IMR-90 (cell line): ENCODE measurements around the gene SRGAP3. TPM values are rescaled to one million over a fixed set of nuclear protein-coding genes. Genes with fewer than 3 reads are reported as not detected.
A peak's percentile ranks its signal among the peaks of the same experiment; 100 is the strongest.

ENCODE experiments used
- ATAC-seq: fragments of 200-7000 bp; cut with Tn5 transposase; 2 replicates; pipeline ENCODE4 v1.9.1; 2020; ENCODE audit warnings: low read depth, mild to moderate bottlenecking, moderate library complexity
- BruUV-seq: library from RNA; stranded (reverse); fragments of 400-500 nt; replicated peaks from 2 replicates; lab custom pipeline; 2021; lab: Mats Ljungman, UMichigan
- CTCF ChIA-PET: fragments of 300-600 bp; formaldehyde crosslinking; extraction: SDS; loops from one replicate; lab custom pipeline; 2021; ENCODE audit warnings: antibody characterized with exemption; lab: Yijun Ruan, JAX
- POLR2A ChIA-PET: fragments of 300-600 bp; sonication (Branson Sonifier 250); formaldehyde crosslinking; loops from one replicate; lab custom pipeline; 2022; ENCODE audit warnings: antibody characterized with exemption; ENCODE audit not compliant: unreplicated experiment; lab: Charles Lee
- DNase-seq: peaks from one replicate; pipeline ENCODE4 v3.0.0; 2013
- H2AFZ ChIP-seq: replicated peaks from 2 replicates; pipeline ENCODE3; 2013; ENCODE audit warnings: low read length, mild to moderate bottlenecking; ENCODE audit not compliant: poor library complexity
- H2AK5ac ChIP-seq: 2 replicates; pipeline ENCODE4 v1.6.1; 2013; ENCODE audit warnings: low read depth, low read length, inconsistent platforms
- H2AK9ac ChIP-seq: replicated peaks from 2 replicates; pipeline ENCODE3; 2013; ENCODE audit warnings: mild to moderate bottlenecking, low read depth, low read length, moderate library complexity; ENCODE audit not compliant: poor library complexity
- H2BK120ac ChIP-seq: 2 replicates; pipeline ENCODE4 v1.6.1; 2013; ENCODE audit warnings: low read depth, low read length, inconsistent platforms
- H2BK15ac ChIP-seq: 3 replicates; pipeline ENCODE4 v1.6.1; 2013; ENCODE audit warnings: low read depth, low read length, inconsistent platforms
- H2BK20ac ChIP-seq: 2 replicates; pipeline ENCODE4 v1.6.1; 2013; ENCODE audit warnings: low read depth, mild to moderate bottlenecking, inconsistent platforms, low read length, moderate library complexity
- H2BK5ac ChIP-seq: 2 replicates; pipeline ENCODE4 v1.6.1; 2013; ENCODE audit warnings: mild to moderate bottlenecking, low read depth, low read length, inconsistent platforms; ENCODE audit not compliant: poor library complexity, severe bottlenecking
- H3K14ac ChIP-seq: replicated peaks from 2 replicates; pipeline ENCODE4 v1.6.1; 2013; ENCODE audit warnings: low read depth, low read length, inconsistent platforms
- H3K18ac ChIP-seq: 2 replicates; pipeline ENCODE4 v1.6.1; 2013; ENCODE audit warnings: low read depth, low read length, control low read depth
- H3K23ac ChIP-seq: 2 replicates; pipeline ENCODE4 v1.6.1; 2013; ENCODE audit warnings: low read depth, low read length, inconsistent platforms
- H3K27ac ChIP-seq: 2 replicates; pipeline ENCODE4 v1.5.1; 2013; ENCODE audit warnings: mild to moderate bottlenecking, control low read depth, low read length; ENCODE audit not compliant: insufficient read depth
- H3K27me3 ChIP-seq: 2 replicates; pipeline ENCODE4 v1.6.1; 2013; ENCODE audit warnings: low read length; ENCODE audit not compliant: control insufficient read depth, insufficient read depth
- H3K36me3 ChIP-seq: 2 replicates; pipeline ENCODE4 v1.6.1; 2013; ENCODE audit warnings: low read length, mixed read lengths; ENCODE audit not compliant: control insufficient read depth, insufficient read depth
- H3K4ac ChIP-seq: 2 replicates; pipeline ENCODE4 v1.6.1; 2013; ENCODE audit warnings: low read depth, low read length, inconsistent platforms
- H3K4me1 ChIP-seq: 2 replicates; pipeline ENCODE4 v1.6.1; 2013; ENCODE audit warnings: low read length, mixed read lengths; ENCODE audit not compliant: control insufficient read depth, insufficient read depth
- H3K4me2 ChIP-seq: 2 replicates; pipeline ENCODE4 v1.6.1; 2013; ENCODE audit warnings: low read depth, mild to moderate bottlenecking, control low read depth, low read length, moderate library complexity
- H3K4me3 ChIP-seq: 2 replicates; pipeline ENCODE4 v1.5.1; 2013; ENCODE audit warnings: low read depth, mild to moderate bottlenecking, control low read depth, low read length, moderate library complexity; ENCODE audit not compliant: insufficient read depth
- H3K56ac ChIP-seq: 2 replicates; pipeline ENCODE4 v1.6.1; 2013; ENCODE audit warnings: low read length, inconsistent platforms; ENCODE audit not compliant: insufficient read depth; ENCODE audit errors: extremely low read depth
- H3K79me1 ChIP-seq, 2 experiments: 2 replicates each; pipeline ENCODE4 v1.6.1; 2013; ENCODE audit warnings: low read length in 2 of 2, inconsistent platforms in 1 of 2, low read depth in 1 of 2
- H3K9ac ChIP-seq: 2 replicates; pipeline ENCODE4 v1.6.1; 2013; ENCODE audit warnings: low read depth, low read length, control low read depth
- H3K9me1 ChIP-seq: 2 replicates; pipeline ENCODE4 v1.6.1; 2013; ENCODE audit warnings: low read length, inconsistent platforms; ENCODE audit not compliant: insufficient read depth
- H3K9me3 ChIP-seq: 2 replicates; pipeline ENCODE4 v1.6.1; 2013; ENCODE audit warnings: low read length; ENCODE audit not compliant: control insufficient read depth, insufficient read depth
- H4K20me1 ChIP-seq: 2 replicates; pipeline ENCODE4 v1.6.1; 2013; ENCODE audit warnings: low read length, inconsistent platforms; ENCODE audit not compliant: insufficient read depth
- H4K5ac ChIP-seq: 2 replicates; pipeline ENCODE4 v1.6.1; 2013; ENCODE audit warnings: mild to moderate bottlenecking, low read depth, low read length, control low read depth
- H4K8ac ChIP-seq, 2 experiments: 2 replicates each; pipeline ENCODE4 v1.6.1; 2013; ENCODE audit warnings: low read depth in 2 of 2, low read length in 2 of 2, control low read depth in 1 of 2, inconsistent platforms in 1 of 2
- H4K91ac ChIP-seq: 2 replicates; pipeline ENCODE4 v1.6.1; 2013; ENCODE audit warnings: low read depth, low read length, inconsistent platforms; ENCODE audit not compliant: insufficient read depth
- BHLHE40 ChIP-seq: fragments of 150-350 bp; IDR thresholded peaks from 2 replicates; pipeline ENCODE4 v1.6.1; 2016; ENCODE audit warnings: mild to moderate bottlenecking, low read depth, low read length
- CEBPB ChIP-seq: IDR thresholded peaks from 2 replicates; pipeline ENCODE4 v1.6.1; 2012; ENCODE audit warnings: low read depth, low read length, improper control_type of control experiment
- CHD1 ChIP-seq: IDR thresholded peaks from 2 replicates; pipeline ENCODE4 v1.6.1; 2012; ENCODE audit warnings: low read depth, low read length, improper control_type of control experiment
- CTCF ChIP-seq: conservative IDR thresholded peaks from 2 replicates; pipeline ENCODE4 v1.5.1; 2012; ENCODE audit warnings: mild to moderate bottlenecking, low read depth, low read length, improper control_type of control experiment
- ELK1 ChIP-seq: fragments of 150-350 bp; IDR thresholded peaks from 2 replicates; pipeline ENCODE4 v1.6.1; 2016; ENCODE audit warnings: low read depth, mild to moderate bottlenecking, low read length, moderate library complexity, borderline replicate concordance
- FOS ChIP-seq: fragments of 150-350 bp; IDR thresholded peaks from 2 replicates; pipeline ENCODE4 v1.6.1; 2016; ENCODE audit warnings: low read depth, low read length
- MAFK ChIP-seq: IDR thresholded peaks from 2 replicates; pipeline ENCODE4 v1.6.1; 2012; ENCODE audit warnings: low read depth, low read length, improper control_type of control experiment
- MAZ ChIP-seq: IDR thresholded peaks from 2 replicates; pipeline ENCODE4 v1.6.1; 2012; ENCODE audit warnings: low read depth, mild to moderate bottlenecking, low read length, improper control_type of control experiment, moderate library complexity, borderline replicate concordance
- MXI1 ChIP-seq: IDR thresholded peaks from 2 replicates; pipeline ENCODE4 v1.6.1; 2012; ENCODE audit warnings: low read depth, mild to moderate bottlenecking, low read length, moderate library complexity, borderline replicate concordance
- NFE2L2 ChIP-seq: fragments of 150-350 bp; IDR thresholded peaks from 2 replicates; pipeline ENCODE4 v1.6.1; 2016; ENCODE audit warnings: low read depth, mild to moderate bottlenecking, low read length
- POLR2A ChIP-seq: IDR thresholded peaks from 2 replicates; pipeline ENCODE4 v1.6.1; 2012; ENCODE audit warnings: mild to moderate bottlenecking, low read depth, low read length
- RAD21 ChIP-seq: IDR thresholded peaks from 2 replicates; pipeline ENCODE4 v1.6.1; 2012; ENCODE audit warnings: low read length, improper control_type of control experiment
- RCOR1 ChIP-seq: IDR thresholded peaks from 2 replicates; pipeline ENCODE4 v1.6.1; 2012; ENCODE audit warnings: mild to moderate bottlenecking, low read length, improper control_type of control experiment; ENCODE audit not compliant: insufficient replicate concordance
- RFX5 ChIP-seq: IDR thresholded peaks from 2 replicates; pipeline ENCODE4 v1.8.0; 2012; ENCODE audit warnings: low read depth, mild to moderate bottlenecking, low read length, moderate library complexity
- SMC3 ChIP-seq: fragments of 150-350 bp; IDR thresholded peaks from 2 replicates; pipeline ENCODE4 v1.6.1; 2016; ENCODE audit warnings: low read depth, mild to moderate bottlenecking, antibody characterized with exemption, low read length, moderate library complexity
- USF2 ChIP-seq: fragments of 150-350 bp; IDR thresholded peaks from 2 replicates; pipeline ENCODE4 v1.6.1; 2017; ENCODE audit warnings: mild to moderate bottlenecking, antibody characterized with exemption, low read length, low read depth
- WGBS, 2 experiments: methylation state at CpG; one replicate each; pipeline versions ENCODE4 v1.1.5 to v1.1.7; 2013; ENCODE audit warnings: missing lambda C conversion rate in 2 of 2; ENCODE audit not compliant: insufficient read length in 1 of 2; ENCODE audit errors: extremely low coverage in 2 of 2; 5-methylcytosine and 5-hydroxymethylcytosine counted together
- dilution Hi-C: fragments of 300-500 bp; cut with HindIII; formaldehyde crosslinking; loops from one replicate; pipeline ENCODE4 v1.14.3; 2018; ENCODE audit warnings: low sequenced_read_pairs; ENCODE audit not compliant: unreplicated experiment
- in situ Hi-C: fragments of 300-500 bp; cut with MboI; formaldehyde crosslinking; loops from 3 replicates; pipeline ENCODE4 v1.14.3; 2019; ENCODE audit warnings: low sequenced_read_pairs, inconsistent platforms, mixed read lengths
- intact Hi-C: fragments of 100-400 bp; cut with micrococcal nuclease; formaldehyde crosslinking; loops from 2 replicates; pipeline ENCODE4 v1.10.0; 2022
- polyA plus RNA-seq, 3 experiments: library from polyadenylated mRNA; depleted of rRNA; stranded (reverse); fragments of >200 nt; gene quantifications; 2 replicates each; pipeline ENCODE4 v1.2.3, GENCODE V29; 2012; ENCODE audit warnings: low replicate concordance in 1 of 3
- total RNA-seq: library from RNA; depleted of rRNA; stranded (reverse); fragments of >200 nt; gene quantifications from 2 replicates; pipeline ENCODE4 v1.2.3, GENCODE V29; 2012

SRGAP3 gene
- total and polyA plus RNA-seq, 2 of the 4 experiments (the other 2 are of a cell fraction): 0.68 to 1.4 TPM

- intact Hi-C loops (no loop called here), dilution Hi-C loops (no loop called here)
- BruUV-seq: no TSS peak
These were observed 175.4 kb downstream of the SRGAP3 start for GRCh38 chr3:9074079-9074478.

More at GRCh38 chr3:9074079-9074478, 175.4 kb downstream of the SRGAP3 start:
- H2BK120ac ChIP-seq: no peak overlapping the region
- no peak overlapping the region for H2BK15ac ChIP-seq
- no peak overlapping the region for H2AK5ac ChIP-seq
- ChIA-PET POLR2A (no interaction called here), CTCF (no interaction called here)
- DNase-seq (peak; percentile 23), ATAC-seq (peak; percentile 61)
- H3K9me3 ChIP-seq: no peaks in the 10 kb centered on the region
- no peak overlapping the region for H2AK9ac ChIP-seq
- no peak overlapping the region for H3K4me2 ChIP-seq
- no peak overlapping the region for H3K4ac ChIP-seq
- H3K23ac ChIP-seq: no peak overlapping the region
- H3K9ac ChIP-seq: no peak overlapping the region
- TF ChIP-seq ELK1: no peak
- no peak for TF ChIP-seq SMC3
- no peak for TF ChIP-seq NFE2L2
- no peak for TF ChIP-seq POLR2A
- no peak for TF ChIP-seq RCOR1
- no peak for TF ChIP-seq BHLHE40
- TF ChIP-seq MAFK: no peak
- no peak for TF ChIP-seq USF2
- no peak for TF ChIP-seq FOS
- no peak for TF ChIP-seq MXI1
- no peak for TF ChIP-seq MAZ
- TF ChIP-seq RAD21: no peak
- no peak for TF ChIP-seq CHD1
- TF ChIP-seq CEBPB: no peak
- no peak for TF ChIP-seq RFX5
- TF ChIP-seq CTCF: no peak
- H3K9me1 ChIP-seq: no peaks in the 10 kb centered on the region
- no peak overlapping the region for H3K14ac ChIP-seq
- H3K4me3 ChIP-seq: no peak overlapping the region
- no peak overlapping the region for H4K8ac ChIP-seq
- no peaks in the 10 kb centered on the region for H4K20me1 ChIP-seq
- no peaks in the 10 kb centered on the region for H3K4me1 ChIP-seq
- no peak overlapping the region for H3K18ac ChIP-seq
- peaks cover 7% of the 10 kb centered on the region; the same call in 1 of the 2 replicates for H3K27me3 ChIP-seq
- H3K79me1 ChIP-seq: no peaks in the 10 kb centered on the region
- H3K27ac ChIP-seq: no peak overlapping the region
- no CpG with 5 or more reads among the region's 5 CpGs for WGBS, 2 experiments
- no peak overlapping the region for H2BK5ac ChIP-seq
- no peaks in the 10 kb centered on the region for H3K36me3 ChIP-seq
- H2BK20ac ChIP-seq: no peak overlapping the region
- H3K56ac ChIP-seq: no peak overlapping the region
- H4K91ac ChIP-seq: no peak overlapping the region
- no peak overlapping the region for H2AFZ ChIP-seq
- no peak overlapping the region for H4K5ac ChIP-seq
- in situ Hi-C loops: loop anchor here (25.0 kb wide), 2 partner anchors 312 to 412 kb away; partner anchors contain the start of gene OXTR
